HG03196 (cell line): ENCODE results near the gene ZSCAN5B.
"Not testable (repeated sequence)": the region's sequence is repeated elsewhere in the genome, so short reads cannot be mapped to it uniquely, and the experiment has no call there.

ENCODE experiments used
- ATAC-seq: cut with Tn5 transposase; IDR thresholded peaks from one replicate; pipeline ENCODE4 v1.9.1; 2021; ENCODE audit not compliant: unreplicated experiment

ZSCAN5B gene

GRCh38 chr19:56197646-56198045, at the start of gene ZSCAN5B:
Gene ZSCAN5B (minus strand): TSS chr19:56197783. CDS start chr19:56193052, 4,731 bp downstream.
- ATAC-seq: not testable (repeated sequence)

- ATAC-seq: not testable (repeated sequence)
Observed at GRCh38 chr19:56245764-56246163, 48.2 kb upstream of the ZSCAN5B start.

DNA sequence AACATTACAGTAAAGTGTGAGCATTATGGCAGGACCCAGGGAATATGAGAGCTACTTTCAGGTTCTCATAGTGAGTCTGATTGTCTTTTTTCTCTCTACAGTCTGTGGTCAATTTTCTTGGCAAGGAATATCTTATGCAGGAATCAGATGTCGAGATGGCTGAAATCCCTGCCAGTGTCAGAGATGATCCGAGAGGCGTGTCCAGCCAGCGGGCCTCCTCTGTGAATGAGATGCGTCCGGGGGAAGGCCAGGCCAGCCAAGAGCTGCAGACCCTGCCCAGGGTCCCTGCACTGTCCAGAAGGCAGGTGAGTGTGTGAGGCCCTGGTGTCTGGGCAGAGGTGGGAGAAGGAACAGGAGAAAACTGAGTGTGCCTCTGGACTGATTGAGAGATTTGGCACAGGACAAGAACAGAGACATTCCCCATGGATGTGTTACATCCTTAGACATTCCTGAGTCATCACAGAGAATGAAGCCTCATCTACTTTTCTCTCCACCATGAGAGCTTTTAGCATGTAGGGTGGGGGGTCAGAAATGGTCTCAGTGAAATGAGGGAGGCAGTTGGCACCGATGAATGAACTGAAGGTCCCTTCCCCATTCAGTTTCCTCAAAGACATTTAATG, 47.6 kb upstream of the ZSCAN5B start:
- no peak for ATAC-seq

DNA sequence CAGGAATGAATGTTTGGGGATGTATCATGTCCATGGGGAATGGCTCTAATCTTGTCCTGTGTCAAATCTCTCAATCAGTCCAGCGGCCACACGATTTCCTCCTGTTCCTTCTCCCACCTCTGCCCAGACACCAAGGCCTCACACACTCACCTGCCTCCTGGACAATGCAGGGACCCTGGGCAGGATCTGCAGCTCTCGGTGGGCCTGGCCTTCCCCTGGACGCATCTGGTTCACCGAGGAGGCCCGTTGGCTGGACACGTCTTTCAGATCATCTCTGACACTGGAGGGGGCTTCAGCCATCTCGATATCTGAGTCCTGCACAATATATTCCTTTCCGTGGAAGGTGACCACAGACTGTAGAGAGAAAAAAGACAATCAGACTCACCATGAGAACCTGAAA, 25.9 kb upstream of the ZSCAN5B start:
- ATAC-seq: no peak

DNA sequence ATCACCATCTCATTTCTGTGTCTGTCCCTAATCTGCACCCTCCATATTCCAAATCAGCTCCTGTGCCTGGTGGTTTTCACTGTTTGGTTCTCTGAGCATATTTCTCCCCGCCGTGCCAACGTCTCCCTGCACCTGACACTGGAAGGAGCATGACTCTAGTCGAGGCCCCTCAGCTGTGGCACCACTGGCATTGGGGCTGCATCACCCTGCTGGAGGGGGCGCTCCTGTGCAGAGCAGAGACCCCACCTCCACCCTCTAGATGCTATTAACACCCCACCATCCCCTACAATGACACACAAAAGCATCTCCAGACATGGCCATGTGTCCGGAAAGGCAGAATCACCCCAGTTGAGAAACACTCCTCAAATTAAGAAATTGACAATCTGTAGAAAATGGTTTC, 25.3 kb upstream of the ZSCAN5B start:
- ATAC-seq: no peak

DNA sequence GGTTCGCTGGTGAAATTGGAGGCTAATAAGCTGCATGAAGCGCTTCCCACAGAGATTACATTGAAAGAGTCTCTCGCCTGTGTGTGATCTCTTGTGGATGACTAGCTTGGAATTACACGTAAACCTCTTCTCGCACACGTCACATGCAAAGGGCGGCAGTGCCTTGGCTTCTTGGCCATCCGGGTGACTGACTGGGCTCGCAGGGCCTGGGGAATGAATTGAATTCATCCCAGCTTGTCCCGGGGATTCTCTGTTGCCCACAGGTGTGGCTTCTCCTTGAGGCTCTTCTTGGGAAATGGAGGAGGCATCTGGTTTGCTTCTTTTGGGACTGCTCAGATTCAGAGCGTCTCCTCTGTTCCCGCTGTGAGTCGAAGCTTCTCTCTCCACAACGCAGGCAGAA, 24.3 kb upstream of the ZSCAN5B start:
- no peak for ATAC-seq

DNA sequence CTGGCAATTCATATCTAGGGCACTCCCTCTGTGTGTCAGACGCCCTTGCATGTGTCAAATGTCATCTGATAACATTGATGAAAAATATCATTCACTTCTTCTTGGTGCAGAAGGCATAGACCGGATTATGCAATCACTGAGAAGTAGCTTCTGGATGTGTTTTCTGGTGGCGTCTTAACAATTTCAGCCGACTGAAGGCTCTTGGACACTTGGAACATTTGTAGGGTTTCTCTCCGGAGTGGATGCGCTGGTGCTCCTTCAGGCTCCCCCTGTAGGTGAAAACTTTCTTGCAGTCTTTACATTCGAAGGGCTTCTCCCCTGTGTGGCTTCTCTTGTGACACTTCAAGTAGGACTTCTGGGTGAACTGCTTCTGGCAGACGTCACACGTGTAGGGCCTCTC, 23.9 kb upstream of the ZSCAN5B start:
- not testable (repeated sequence) for ATAC-seq

DNA sequence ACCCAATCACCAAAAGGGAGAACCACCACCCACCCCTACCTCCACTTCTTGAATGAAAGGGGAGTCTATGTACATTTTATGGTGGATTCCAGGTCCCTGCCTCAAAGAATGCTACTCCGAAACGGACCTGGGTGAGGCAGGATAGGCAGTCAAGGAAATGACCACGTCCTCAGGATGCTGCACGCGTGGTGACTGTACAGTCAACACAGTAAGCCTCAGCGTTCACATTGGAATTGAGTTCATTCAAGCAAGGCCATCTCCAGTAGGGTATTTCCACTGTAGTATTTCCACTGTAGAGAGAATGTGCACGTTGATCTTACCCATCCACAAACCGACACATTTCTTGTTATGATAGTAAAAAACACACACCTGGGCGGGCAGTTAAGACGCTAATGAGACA, 21.4 kb upstream of the ZSCAN5B start:
- ATAC-seq: no peak

DNA sequence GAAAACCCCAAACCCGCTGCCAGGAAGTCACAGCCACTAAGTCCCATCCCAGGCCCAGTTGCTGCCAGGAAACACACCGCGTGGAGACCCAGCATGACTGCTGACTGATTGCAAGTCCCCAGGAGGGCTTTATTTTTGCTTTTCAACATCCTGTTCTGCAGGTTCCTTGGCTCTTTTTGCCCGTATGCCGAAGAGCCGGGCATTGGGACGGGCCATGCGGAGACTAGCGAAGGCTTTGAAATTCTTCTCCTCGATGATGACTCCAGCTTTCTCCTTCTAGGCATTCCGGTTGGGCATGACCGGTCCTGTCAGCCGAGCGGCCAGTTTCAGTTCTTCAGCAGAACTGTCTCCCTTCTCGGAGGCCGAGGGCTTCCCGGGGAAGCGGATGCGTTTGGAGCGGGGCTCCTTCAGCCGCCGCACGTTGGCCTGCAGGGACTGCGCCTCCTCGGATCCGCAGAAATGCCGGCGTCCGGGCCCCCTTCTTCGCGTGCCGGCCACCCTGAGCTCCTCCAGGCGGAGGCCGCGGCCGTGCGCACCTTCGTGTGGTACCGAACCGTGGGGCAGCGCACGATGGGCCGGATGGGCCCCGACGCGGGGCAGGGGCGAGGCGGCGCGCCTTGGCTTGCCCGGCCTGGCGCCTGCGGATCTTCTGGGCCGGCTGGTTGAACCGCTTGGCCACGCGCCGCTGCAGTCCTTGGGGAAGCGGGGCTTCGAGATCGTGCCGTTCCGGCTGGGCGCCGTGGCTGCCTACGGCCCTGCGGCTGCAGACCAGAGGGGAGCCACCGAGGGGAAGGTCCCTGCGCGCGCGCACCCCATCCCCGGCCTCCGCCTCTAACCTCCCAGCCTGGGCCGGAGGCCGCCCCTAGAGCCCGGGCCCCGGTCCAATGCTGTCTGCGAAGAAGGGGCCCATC, 19.7 kb upstream of the ZSCAN5B start:
- no peak for ATAC-seq

DNA sequence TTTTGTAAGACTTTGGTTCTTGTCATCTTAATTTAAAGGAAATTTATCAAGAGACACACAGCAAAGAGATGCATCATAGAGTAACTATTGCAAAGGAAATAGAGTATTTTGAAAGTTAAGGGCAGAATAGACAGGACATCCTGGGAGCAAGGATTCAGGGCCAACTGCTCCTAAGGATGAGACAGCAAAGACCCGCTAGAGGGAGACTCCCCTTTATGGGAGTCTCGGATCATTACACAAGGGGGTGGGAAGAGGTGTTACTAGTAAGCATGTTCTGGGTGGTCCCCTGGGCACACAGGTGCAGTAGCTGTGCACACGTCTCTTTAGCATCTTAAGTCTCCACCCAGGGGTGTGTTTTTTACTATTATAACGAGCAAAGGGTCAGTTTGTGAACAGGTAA, 14.1 kb upstream of the ZSCAN5B start:
- ATAC-seq: no peak

DNA sequence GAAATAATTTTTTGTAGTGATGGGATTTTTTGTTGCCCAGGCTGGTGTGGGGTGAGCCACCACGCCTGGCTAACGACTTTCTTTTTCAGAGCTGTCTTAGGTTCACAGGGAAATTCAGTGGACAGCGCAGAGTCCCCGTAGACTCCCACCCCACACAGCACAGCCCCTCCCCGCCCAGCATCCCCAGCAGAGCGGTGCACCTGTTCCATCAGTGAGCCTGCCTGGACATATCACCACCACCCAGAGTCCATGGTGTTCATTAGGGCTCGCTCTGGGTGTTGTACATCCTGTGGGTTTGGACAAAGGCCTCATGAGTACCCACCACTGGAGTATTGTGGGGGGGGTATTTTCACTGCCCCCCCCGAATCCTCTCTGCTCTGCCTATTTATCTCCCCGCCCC, 12.5 kb upstream of the ZSCAN5B start:
- ATAC-seq: not testable (repeated sequence)

GRCh38 chr19:56209091-56209490, 11.5 kb upstream of the ZSCAN5B start:
- ATAC-seq: no peak

- not testable (repeated sequence) for ATAC-seq
Observed at GRCh38 chr19:56207581-56207980, 10.0 kb upstream of the ZSCAN5B start.

GRCh38 chr19:56201973-56202372, 4.4 kb upstream of the ZSCAN5B start, which contains the start of gene ZSCAN5C:
Gene ZSCAN5C (plus strand): TSS chr19:56202273. CDS start chr19:56205914, 3,641 bp downstream.
- ATAC-seq: no peak

DNA sequence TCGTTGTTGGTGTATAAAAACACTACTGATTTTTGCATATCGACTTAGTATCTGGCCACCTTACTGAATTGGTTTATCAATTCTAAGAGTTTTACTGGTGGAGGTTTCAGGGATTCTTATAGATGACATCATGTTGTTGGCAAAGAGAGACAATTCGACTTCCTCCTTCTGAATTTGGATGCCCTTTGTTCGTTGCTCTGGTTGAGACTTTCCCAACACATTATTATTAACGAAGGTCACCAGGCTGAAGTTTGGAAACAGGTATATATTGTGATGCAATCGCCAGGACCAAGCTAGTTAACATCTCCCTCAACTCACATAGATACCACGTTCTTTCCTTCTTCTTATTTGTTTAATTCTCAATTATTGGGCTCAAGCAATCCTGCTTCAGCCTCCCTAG, 2.1 kb upstream of the ZSCAN5B start:
- no peak for ATAC-seq

DNA sequence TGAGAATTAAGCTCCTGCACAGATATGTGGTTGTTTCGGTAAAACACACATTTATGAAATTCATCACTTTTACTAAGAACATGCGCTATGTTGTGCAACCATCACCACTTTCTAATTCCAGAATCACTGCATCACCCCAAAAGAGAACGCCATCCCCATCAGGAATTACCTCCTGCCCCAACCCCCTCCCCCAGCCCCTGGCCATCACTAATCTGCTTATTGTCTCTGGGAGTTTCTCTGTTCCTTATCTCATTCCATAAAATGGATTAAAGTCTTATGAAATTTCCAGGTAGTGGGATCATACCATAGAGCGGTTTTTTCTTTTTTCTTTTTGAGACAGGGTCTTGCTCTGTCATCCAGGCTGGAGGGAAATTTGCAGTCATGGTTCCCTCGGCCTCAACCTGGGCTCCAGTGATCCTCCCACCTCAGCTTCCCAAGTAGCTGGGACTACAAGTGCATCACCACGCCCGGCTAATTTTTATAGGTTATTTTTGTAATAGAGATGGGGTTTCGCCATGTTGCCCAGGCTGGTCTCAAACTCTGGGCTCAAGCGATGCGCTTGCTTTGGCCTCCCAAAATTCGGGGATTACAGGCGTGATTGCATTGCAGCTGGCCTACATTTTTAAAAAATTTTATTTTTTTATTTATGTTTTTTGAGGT, 3.5 kb downstream of the ZSCAN5B start:
- ATAC-seq: no peak

GRCh38 chr19:56191711-56192110, 5.9 kb downstream of the ZSCAN5B start:
- ATAC-seq: no peak

GRCh38 chr19:56191115-56191514, 6.5 kb downstream of the ZSCAN5B start:
- no peak for ATAC-seq

GRCh38 chr19:56189785-56190184, 7.8 kb downstream of the ZSCAN5B start:
- no peak for ATAC-seq

GRCh38 chr19:56177564-56178243, 19.9 kb downstream of the ZSCAN5B start:
- ATAC-seq: no peak

GRCh38 chr19:56176881-56177280, 20.7 kb downstream of the ZSCAN5B start:
- ATAC-seq: no peak
